GM19455 (cell line): Measurements from ENCODE around the gene EXOC3.

Source experiments
- ATAC-seq: cut with Tn5 transposase; IDR thresholded peaks from one replicate; pipeline ENCODE4 v1.9.1; 2021; ENCODE audit not compliant: unreplicated experiment

EXOC3 gene

DNA sequence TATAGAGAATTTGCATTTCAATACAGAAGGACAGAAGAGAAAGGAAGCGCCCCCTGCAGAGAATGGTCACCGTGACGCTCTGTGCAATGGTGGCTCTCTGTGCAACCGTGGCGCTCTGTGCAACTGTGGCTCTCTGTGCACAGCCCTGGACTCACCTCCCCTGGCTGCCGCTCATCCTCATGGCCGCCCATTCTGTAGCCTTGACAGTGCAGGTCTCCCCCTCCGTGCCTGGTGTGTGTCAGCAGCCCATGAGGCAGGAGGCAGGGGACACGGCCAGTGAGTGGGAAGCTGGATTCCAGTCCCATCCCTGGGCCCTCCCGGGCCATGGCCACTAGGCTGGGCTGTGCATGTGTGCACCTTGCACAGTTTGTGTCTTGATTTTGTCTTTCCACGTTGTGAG lies 12.0 kb downstream of the EXOC3 start:
- ATAC-seq: no peak

DNA sequence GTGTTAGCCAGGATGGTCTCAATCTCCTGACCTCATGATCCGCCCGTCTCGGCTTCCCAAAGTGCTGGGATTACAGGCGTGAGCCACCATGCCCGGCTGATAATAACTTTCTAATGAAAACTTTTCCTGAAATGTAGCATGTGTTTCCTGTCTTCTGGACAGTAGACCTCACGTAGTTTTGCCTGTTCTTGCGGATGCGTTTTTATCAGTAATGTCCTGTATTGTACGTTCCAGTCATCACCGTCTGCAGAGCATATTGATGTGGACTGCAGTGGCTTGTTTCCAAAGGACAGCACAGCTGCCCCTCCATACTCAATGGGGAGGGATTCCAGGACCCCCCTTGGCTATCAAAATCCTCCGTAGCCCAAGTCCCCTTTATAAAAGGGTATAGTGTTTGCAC lies 12.8 kb downstream of the EXOC3 start:
- no peak for ATAC-seq

DNA sequence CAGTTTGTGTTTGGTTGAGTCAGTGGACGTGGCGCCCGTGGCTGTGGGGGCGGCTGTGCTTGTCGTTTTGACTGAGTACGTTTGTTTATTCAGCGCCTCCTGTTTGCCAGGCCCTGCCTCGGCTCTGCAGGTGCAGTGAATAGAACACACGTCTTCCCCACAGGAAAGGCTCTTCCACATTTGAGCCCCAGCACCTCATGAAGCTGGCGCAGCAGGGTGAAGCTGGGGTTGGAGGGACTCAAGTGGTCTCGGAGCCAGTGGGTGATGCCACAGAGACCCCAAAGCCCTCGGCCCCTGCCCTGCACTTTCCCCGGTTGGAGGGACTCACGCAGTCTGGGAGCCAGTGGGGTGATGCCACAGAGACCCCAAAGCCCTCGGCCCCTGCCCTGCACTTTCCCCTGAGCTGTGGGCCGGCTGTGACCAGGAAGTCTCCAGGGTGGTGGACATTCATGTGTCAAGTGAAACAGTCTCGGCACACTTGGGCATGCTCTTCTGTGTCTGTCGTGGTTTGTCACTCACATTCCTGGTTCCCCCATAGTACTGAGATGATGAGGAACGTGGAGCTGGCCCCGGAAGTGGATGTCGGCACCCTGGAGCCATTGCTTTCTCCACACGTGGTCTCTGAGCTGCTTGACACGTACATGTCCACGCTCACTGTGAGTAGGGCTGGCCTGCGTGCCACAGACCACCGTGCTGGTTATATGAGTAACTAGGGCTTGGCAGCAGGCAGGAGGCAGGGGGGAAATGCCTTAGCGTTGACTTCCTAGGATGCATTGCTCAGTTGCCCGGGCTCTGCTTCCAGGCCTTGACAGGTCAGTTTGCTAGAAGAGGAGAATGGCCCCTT lies 13.6 kb downstream of the EXOC3 start:
- ATAC-seq: no peak

DNA sequence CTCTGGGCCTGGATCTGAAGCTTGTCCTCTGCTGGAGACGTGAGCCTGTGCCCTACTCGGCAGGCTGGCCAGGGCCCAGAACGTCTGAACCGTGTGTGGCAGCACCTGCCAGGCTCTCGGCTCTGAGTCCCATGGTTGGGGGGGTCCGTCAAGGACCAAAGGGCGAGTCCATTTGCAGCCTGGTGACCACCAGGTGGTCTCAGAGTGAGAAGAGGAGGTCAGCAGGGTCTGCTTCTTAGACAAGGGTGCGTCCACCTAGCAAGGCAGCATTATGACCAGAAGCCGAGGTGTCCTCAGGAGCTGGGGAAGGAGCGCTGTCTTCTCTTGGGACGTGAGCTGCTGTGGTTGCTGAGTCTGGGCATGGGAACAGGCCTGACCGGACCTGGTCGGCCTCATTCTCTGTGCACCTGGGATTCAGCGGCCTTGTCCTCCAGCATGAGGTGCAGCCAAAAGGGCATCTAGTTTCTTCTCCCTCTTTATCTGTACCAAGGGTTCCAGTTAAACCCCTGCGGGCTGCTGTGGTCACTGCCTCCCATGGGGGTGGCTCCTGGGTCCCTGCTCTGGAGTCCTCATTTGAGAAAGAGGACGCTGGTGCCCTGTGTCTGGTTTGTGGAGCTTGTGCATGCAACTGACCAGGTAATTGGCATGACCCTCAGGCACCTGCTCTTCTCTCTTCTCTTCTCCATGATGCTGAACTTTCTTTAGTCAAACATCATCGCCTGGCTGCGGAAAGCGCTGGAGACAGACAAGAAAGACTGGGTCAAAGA lies 14.4 kb downstream of the EXOC3 start:
- ATAC-seq: no peak

DNA sequence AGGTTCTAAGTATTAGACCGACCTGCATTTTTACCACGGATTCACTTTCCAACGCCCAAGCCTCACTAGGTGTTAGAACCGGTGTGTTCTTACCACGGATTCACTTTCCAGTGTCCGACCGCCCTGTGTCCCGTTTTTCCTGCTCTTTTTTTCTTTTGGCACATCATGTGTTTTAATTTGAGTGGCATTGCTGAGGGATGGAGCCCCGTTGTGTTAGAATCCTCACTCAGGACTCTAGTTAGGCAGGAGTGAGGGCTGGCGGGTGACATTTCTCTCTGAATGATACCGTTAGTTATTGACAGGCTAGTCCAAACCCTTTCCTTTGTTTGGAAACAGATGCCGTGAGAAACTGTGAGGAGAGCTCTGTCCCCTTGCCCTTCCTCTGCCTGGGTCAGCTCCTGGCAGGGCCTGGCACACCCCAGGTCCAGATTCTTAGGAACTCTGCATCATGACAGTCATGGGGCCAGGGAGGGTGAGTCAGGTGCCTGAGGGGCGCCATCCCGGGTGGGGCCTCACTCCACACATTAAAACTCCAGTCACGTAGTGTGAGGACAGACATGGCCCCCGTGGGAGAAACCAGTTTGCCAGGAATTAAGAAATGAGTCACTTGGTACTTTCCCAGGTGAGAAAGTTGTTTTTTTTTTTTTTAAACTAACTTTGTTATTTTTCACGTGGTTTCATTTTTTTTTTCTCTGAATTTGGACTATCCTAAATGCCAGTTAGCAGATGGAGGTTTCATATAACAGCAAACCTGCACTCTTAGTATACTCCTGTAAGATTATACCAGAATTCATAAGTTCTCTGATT lies 15.8 kb downstream of the EXOC3 start:
- no peak for ATAC-seq

DNA sequence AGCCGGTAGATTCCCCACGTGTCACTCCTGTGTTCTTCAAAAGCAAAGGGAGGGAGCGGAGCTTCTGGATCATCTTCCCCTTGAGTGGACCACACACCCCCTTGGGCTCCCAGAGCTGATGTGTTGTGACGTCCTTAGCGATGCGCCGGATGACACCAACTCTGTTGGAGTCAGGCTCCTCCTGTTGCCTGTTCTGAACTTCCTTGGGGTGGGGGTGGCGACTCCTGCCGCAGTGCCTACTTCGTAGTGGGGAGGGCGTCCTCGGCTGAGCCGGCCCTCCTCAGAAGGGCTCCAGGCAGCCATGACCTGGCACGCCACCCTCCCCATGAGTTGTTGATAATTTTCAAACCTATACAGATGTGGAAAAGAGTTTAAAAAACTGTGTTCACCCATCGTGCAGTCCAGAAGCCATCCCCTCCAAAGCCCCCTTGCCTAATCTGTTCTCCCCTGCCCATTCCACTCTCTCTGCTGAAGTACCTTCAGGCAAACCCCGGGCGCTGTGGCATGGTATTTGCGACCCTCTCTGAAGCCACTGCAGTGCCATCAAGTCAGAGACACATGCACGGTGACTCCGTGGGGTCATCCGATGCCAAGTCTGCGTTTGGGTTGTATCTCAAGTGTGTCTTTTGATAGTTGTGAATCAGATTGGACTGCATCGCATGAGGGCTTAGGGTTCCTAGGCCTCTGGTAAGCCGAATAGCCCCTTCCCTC lies 16.7 kb downstream of the EXOC3 start:
- ATAC-seq: no peak

DNA sequence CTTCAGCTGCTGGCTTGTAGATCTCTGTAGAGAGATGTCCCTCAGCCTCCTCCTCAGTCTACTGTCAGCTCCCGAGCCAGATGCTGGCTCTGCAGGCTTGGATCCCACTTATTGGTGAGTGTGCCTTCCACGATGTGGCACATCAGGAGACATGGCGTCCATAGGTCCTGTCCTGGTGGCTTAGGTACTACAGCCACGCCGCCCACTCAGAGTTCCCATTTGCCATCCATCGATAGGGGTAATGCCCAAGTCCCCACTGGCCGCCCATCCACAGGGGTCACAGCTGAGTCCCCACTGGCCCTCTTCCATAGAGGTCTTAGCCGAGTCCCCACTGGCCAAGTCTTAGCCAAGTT lies 17.3 kb downstream of the EXOC3 start:
- no peak for ATAC-seq

DNA sequence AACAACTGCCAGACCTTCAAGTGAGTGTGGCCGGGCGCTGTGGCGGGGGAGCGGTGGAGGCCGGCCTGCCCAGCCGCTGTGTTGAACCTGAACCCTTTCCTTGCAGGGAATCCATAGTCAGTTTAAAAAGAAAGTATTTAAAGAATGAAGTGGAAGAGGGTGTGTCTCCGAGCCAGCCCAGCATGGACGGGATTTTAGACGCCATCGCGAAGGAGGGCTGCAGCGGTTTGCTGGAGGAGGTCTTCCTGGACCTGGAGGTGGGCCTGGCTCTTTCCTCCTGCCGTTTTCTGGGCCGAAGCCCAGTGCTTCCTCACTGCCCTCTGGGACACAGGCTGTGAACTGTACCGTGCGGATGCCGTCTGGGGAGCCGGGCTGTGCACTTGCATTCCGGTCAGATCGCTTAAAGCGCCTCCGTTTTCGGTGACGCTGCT lies 19.1 kb downstream of the EXOC3 start:
- no peak for ATAC-seq

DNA sequence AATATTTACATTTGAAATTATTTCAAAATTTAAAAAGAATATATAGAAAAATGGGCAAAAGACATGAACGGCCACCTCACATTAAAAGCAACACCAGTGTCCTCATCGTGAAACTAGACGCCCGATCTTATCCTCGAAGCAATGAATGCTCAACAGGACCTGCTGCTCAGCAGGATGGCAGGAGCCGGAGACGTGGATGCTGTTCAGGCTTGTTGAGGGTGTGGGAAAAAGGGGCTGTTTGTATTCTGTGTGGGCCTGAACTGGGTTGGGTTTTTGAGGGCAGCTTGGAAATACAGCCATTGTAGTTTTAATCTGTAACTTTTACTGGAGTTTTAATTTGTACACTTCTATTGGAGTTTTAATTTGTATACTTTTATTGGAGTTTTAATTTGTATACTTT lies 20.3 kb downstream of the EXOC3 start:
- no peak for ATAC-seq

DNA sequence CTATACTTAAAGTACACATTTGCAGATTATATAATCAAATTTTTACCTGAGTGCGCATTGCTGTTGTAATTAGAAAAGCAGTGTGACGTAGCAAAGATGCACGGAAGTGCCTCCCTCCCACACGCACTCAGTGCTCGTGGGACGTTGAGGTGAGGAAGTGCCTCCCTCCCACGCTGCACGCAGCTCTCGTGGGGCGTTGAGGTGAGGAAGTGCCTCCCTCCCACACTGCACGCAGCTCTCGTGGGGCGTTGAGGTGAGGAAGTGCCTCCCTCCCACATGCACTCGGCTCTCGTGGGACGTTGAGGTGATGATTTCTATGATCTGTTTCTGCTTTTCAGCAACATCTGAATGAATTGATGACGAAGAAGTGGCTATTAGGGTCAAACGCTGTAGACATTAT lies 21.0 kb downstream of the EXOC3 start:
- no peak for ATAC-seq

DNA sequence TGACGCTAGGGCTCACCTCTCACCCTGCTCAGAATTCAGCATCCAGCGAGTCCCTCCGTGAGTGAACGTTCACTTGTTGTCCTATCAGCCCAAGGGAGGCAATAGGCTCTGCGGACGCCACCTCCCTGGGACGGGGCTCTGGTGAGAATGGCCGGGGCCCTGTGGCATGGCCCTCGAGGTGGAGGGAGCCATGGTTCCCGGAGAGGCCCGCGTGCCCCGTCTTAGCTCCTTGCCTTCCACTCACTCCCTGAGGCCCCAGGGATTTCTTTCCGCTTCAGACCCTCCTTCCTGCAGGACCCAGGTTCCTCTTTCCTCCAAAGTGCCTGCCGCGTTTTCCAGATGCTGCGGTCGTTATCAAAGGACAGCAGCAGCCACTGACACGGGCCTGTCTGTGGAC lies 21.5 kb downstream of the EXOC3 start:
- ATAC-seq: no peak

DNA sequence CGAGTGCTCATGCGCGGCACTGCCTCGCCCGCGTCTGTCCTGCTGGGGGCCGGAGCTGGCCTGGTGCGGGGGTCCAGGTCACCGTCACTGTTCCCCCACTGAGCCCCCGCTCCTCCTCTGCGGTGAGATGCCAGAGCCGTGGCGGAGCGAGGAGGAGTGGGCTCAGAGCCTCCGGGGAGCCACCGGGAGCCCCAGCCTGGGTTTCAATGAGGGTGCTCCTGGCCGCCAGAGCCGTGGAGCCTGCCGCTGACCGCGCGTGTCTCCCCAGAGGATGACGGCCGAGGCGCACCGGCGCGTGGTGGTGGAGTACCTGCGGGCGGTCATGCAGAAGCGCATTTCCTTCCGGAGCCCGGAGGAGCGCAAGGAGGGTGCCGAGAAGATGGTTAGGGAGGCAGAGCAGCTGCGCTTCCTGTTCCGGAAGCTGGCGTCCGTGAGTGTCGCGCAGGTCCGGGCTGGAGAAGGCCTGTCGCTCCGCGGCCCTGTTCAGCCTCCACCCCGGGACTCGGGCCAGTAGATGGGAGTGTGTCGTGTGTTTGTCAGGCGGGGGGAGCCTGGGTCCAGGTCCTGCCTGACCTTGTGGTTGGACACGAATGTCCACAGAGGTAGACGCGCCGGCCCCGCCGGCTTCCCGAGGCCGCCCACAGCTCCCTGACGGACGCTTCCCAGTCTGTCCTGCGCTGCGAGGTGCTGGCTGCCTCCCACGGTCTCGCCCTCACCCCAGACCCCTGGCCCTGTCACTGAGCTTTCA lies 22.0 kb downstream of the EXOC3 start:
- no peak for ATAC-seq

DNA sequence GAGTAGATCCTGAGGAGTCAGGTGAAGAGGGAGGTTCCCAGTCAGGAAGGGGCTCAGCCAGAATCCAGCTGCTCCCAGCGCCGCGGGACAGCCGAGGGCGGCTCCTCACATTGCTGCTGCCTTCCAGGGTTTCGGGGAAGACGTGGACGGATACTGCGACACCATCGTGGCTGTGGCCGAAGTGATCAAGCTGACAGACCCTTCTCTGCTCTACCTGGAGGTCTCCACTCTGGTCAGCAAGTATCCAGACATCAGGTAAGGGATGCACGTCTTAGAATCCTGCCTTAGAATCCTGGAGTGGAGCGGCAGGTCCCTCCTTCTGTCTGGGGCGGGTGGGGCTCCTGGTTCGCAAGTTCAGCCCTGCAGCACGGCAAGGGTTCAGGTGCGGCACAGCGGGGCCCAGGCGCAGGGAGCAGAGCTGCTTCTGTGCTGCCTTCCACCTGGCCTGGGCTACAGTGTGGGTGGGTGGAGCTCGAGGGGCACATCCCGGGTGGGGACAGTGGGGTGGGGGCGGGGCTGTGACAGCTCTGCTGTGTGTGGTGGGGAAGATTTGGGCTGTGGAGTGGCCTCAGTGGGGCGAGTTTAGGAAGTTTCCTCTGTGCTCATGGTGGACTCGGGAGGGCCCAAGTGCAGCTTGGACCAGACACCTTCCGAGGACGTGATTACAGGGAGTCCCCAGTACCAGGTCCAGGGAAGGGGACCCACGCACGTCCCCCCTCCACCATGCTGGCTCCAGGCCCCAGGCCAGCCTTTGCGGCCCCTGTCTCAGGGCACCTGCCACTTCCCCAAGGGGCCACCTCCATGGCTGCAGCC lies 22.8 kb downstream of the EXOC3 start:
- no peak for ATAC-seq

DNA sequence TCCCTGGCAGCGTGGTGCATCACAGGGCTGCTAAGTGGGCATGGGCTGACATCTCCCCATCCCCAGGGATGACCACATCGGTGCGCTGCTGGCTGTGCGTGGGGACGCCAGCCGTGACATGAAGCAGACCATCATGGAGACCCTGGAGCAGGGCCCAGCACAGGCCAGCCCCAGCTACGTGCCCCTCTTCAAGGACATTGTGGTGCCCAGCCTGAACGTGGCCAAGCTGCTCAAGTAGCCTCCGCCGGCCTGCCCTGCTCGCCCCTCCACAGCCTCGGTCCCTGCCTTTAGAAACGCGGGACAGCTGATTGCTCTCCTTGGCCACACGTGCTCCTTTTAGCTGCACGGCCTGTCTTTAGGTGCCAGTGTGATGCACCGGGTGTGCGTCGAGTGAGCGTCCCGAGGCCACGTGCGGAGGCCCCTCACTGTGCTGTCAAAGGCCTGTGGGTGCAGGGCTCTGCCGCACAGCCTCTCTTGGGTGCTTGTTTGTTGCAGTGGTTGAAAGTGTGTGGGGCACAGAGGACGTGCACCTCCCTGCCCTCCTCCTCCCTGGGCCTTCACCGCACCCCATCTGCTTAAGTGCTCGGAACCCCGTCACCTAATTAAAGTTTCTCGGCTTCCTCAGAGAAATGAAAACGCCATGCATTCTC lies 23.8 kb downstream of the EXOC3 start:
- ATAC-seq: no peak

DNA sequence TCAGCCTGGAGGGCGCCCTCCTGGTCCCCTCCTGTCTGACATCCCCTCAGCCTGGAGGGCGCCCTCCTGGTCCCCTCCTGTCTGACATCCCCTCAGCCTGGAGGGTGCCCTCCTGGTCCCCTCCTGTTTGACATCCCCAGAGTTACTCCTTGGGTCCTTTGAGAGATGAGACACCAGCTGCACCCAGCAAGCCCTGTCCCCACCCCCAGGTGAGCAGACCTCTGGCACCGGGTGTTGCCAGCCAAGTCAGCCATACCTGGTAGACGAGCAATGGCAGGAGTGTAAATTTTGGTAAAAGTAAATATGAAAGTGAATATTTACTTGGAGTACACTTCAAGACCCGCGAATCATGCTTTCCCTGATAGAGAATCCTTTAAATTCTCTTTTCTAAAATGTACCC lies 25.4 kb downstream of the EXOC3 start:
- no peak for ATAC-seq

DNA sequence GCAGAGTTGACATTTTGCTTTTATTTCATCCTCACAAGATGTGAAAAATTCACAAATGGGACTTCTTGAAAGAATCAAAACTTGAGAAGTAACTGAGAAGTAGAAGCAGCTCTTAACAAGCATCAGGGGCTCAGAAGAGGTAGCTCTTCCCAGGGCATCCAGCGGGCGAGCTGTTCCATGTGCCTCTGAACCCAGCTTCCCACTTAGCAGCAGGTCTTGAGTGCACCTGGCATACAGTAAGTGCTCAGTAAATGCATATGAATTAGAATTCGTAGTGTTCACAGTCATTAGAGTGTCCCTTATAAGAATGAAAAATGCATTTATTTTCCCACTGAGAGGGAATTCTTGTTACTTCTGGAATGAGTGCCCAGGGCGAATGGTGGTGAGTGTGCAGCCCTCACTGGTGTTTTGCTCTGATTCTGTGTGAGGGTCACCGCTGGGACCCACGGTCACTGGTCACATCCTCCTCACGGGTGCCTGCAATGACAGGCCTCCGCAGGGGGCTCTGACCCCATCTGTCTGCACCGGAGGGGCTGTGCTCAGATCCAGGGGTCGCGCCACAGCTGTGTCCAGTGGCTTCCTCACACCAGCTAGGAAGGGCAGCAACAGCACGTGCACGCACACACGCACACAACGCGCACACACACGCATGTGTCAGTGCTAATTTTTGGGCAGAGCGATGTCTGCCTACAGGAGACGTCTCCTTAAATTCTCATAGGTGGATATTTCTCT lies 26.9 kb downstream of the EXOC3 start:
- no peak for ATAC-seq

DNA sequence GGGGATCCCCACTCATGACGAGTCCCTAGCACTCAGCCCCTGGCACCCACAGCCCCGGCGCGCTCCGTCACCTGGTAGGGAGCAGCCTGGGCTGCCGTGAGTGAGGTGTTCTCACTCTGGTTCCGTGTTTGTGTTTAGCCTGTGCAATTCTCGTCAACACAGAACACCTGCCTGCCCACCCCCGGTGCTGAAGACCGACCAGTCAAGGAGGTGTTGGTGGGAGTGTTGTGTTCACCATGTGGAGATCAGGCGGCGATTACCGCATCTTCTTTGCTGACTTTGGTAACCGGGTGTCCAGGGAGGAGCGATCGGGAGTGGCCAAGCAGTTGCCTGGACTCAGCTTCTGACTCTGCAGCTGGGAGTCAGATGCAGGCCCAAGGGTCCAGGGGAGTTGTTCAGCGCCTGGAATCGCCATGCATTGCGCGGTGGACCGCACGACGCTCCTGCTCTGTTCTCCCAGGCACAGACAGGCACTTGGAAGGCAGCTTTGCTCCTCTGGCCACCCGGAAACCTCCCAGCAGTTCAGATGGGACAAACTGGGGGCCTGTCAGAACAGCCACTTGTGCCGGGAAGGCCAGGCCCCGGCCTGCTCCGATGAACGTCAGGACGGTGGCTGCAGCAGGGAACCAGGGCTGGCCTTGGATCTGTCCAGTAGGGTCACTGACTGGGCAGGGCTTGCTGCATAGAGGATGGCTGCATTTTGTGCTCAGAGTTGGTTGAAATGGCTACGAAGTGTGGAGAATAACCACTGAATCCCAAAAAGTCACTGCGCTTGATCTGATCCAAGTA lies 28.2 kb downstream of the EXOC3 start:
- ATAC-seq: no peak

DNA sequence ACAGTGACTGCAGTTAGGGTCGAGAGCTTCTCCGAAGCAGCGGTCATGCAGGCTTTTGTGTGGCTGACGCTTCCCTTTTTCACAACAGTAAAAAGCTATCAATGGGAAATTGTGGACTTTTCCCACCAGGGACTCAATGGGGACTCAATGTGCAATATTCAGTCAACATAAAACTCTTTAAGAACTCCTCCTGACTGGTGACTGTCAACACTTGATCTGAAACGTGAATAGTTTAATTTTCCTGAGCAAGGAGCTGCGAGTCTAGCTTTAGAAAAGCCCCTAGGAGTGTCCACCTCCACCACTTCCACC lies 28.7 kb downstream of the EXOC3 start:
- ATAC-seq: no peak
